DMS79 (cell line): ENCODE data around the gene SURF6.

Experiments used
- DNase-seq: peaks from one replicate; lab custom pipeline; 2025; lab: John Stamatoyannopoulos, UW

SURF6 gene

GRCh38 chr9:133367778-133368177 lies 31.8 kb upstream of the SURF6 start:
- DNase-seq = no peak

- DNase-seq = no peak
Measured at GRCh38 chr9:133367221-133367620, 31.2 kb upstream of the SURF6 start.

- no peak for DNase-seq
Measured at GRCh38 chr9:133366435-133366834, 30.4 kb upstream of the SURF6 start.

- DNase-seq = no peak
Measured at GRCh38 chr9:133362359-133363044, 26.5 kb upstream of the SURF6 start.

GRCh38 chr9:133361507-133362092 lies 25.6 kb upstream of the SURF6 start:
- no peak for DNase-seq

- no peak for DNase-seq
Measured at GRCh38 chr9:133360400-133361393, 24.7 kb upstream of the SURF6 start.

- no peak for DNase-seq
Measured at GRCh38 chr9:133359399-133360175, 23.6 kb upstream of the SURF6 start.

- no peak for DNase-seq
Measured at GRCh38 chr9:133357656-133358055, 21.7 kb upstream of the SURF6 start.

- DNase-seq = peak; percentile 41
Measured at GRCh38 chr9:133356391-133357091, 20.6 kb upstream of the SURF6 start, which contains the start of the genes SURF1 and SURF2. SURF1 (minus strand) TSS chr9:133356487; CDS start chr9:133356453, 34 bp downstream. SURF2 (plus strand) TSS chr9:133356550; CDS start chr9:133356593, 43 bp downstream.

- DNase-seq = no peak
Measured at GRCh38 chr9:133355881-133356357, 19.9 kb upstream of the SURF6 start.

GRCh38 chr9:133354766-133355165 lies 18.8 kb upstream of the SURF6 start:
- DNase-seq = no peak

- no peak for DNase-seq
Measured at GRCh38 chr9:133353548-133353947, 17.6 kb upstream of the SURF6 start.

- no peak for DNase-seq
Measured at GRCh38 chr9:133352635-133353340, 16.8 kb upstream of the SURF6 start.

GRCh38 chr9:133351908-133352634 lies 16.1 kb upstream of the SURF6 start:
- no peak for DNase-seq

- no peak for DNase-seq
Measured at GRCh38 chr9:133351526-133351907, 15.5 kb upstream of the SURF6 start.

- no peak for DNase-seq
Measured at GRCh38 chr9:133349965-133350616, 14.1 kb upstream of the SURF6 start.

GRCh38 chr9:133348718-133349573 lies 13.0 kb upstream of the SURF6 start:
- no peak for DNase-seq
